ENCODE results near the gene PUS7.

- TF ChIP-seq CTCF (IDR thresholded peaks at IDR 0.05) (no peak), EP300 (IDR thresholded peaks at IDR 0.05) (no peak)
These were observed 8.1 kb upstream of the PUS7 start for GRCh38 chr7:105530126-105530525.

Data from stomach (tissue), 4 donors.